ENCODE data around the gene MLN.
"Not testable (repeated sequence)": the region's sequence is repeated elsewhere in the genome, so short reads cannot be mapped to it uniquely, and the experiment has no call there.

The MLN gene

GRCh38 chr6:33834401-33835392 is 30.9 kb upstream of the MLN start:
- no peak for DNase-seq

- no peak for DNase-seq
Measured at GRCh38 chr6:33833599-33833998, 29.8 kb upstream of the MLN start.

- not testable (repeated sequence) for DNase-seq
Measured at GRCh38 chr6:33832831-33833230, 29.0 kb upstream of the MLN start.

- not testable (repeated sequence) for DNase-seq
Measured at GRCh38 chr6:33831725-33832124, 27.9 kb upstream of the MLN start.

GRCh38 chr6:33830635-33831240 is 26.9 kb upstream of the MLN start:
- DNase-seq = no peak

- no peak for DNase-seq
Measured at GRCh38 chr6:33828764-33829731, 25.2 kb upstream of the MLN start.

GRCh38 chr6:33828452-33828763 is 24.6 kb upstream of the MLN start:
- DNase-seq = no peak

GRCh38 chr6:33827546-33828451 is 24.0 kb upstream of the MLN start:
- no peak for DNase-seq

- no peak for DNase-seq
Measured at GRCh38 chr6:33826537-33826936, 22.7 kb upstream of the MLN start.

- DNase-seq = no peak
Measured at GRCh38 chr6:33824461-33825154, 20.8 kb upstream of the MLN start.

- DNase-seq = no peak
Measured at GRCh38 chr6:33823806-33824205, 20.0 kb upstream of the MLN start.

- no peak for DNase-seq
Measured at GRCh38 chr6:33822575-33823395, 19.0 kb upstream of the MLN start.

GRCh38 chr6:33820784-33821520 is 17.1 kb upstream of the MLN start:
- DNase-seq = no peak

GRCh38 chr6:33820243-33820642 is 16.4 kb upstream of the MLN start:
- no peak for DNase-seq

GRCh38 chr6:33819021-33819420 is 15.2 kb upstream of the MLN start:
- DNase-seq = no peak

GRCh38 chr6:33818293-33818692 is 14.5 kb upstream of the MLN start:
- DNase-seq = no peak

- DNase-seq = no peak
Measured at GRCh38 chr6:33817489-33817888, 13.7 kb upstream of the MLN start.

GRCh38 chr6:33816911-33817310 is 13.1 kb upstream of the MLN start:
- DNase-seq = no peak

GRCh38 chr6:33815854-33816253 is 12.1 kb upstream of the MLN start:
- no peak for DNase-seq

All from activated CD4-positive, alpha-beta T cell treated with anti-CD3 and anti-CD28 coated beads, Interleukin-2, amount 50 U/mL, for 1 hour (primary cell).